A549 (cell line): Measurements from ENCODE around the gene EXOC4. TPM values are rescaled to one million over a fixed set of nuclear protein-coding genes. Genes with fewer than 3 reads are reported as not detected.

Experiments used
- ATAC-seq, 2 experiments: fragments of 200-7000 bp in 1 of 2; fragments of >200 bp in 1 of 2; cut with Nextera tagmentation in 1 of 2; cut with Tn5 transposase in 1 of 2; 3 replicates each; pipeline versions ENCODE4 v1.8.0 to v1.9.1; 2018 to 2020; ENCODE audit warnings: mild to moderate bottlenecking in 1 of 2, moderate library complexity in 1 of 2
- CTCF ChIA-PET: fragments of 300-600 bp; sonication (Branson Sonifier 250); formaldehyde crosslinking; extraction: SDS; loops from one replicate; lab custom pipeline; 2021; ENCODE audit warnings: antibody characterized with exemption, inconsistent platforms; lab: Yijun Ruan, JAX
- POLR2A ChIA-PET: fragments of 350-600 bp; formaldehyde crosslinking; extraction: SDS; loops from one replicate; lab custom pipeline; 2021; ENCODE audit warnings: antibody characterized with exemption, inconsistent platforms; lab: Yijun Ruan, JAX
- DNase-seq, 2 experiments: peaks; one replicate each; pipeline versions ENCODE4 v3.0.0 to v3.0.0-alpha.2; 2011 to 2016; ENCODE audit warnings: low read depth in 1 of 2, low spot score in 1 of 2
- FAIRE-seq: peaks from 2 replicates; lab custom pipeline; 2011; peaks lifted over from hg19 to GRCh38; lab: Jason Lieb, UNC
- H3K27ac ChIP-seq, 2 experiments: fragments of >200 bp; sonication (Bioruptor Twin); formaldehyde crosslinking; 3 replicates each; pipeline ENCODE4 v1.5.1; 2016 to 2017
- H3K4me1 ChIP-seq: fragments of >200 bp; sonication (Bioruptor Twin); formaldehyde crosslinking; 3 replicates; pipeline ENCODE4 v1.6.1; 2016
- H3K4me2 ChIP-seq: fragments of >200 bp; sonication (Bioruptor Twin); formaldehyde crosslinking; 3 replicates; pipeline ENCODE4 v1.6.1; 2016
- H3K4me3 ChIP-seq: fragments of >200 bp; sonication (Bioruptor Twin); formaldehyde crosslinking; 3 replicates; pipeline ENCODE4 v1.5.1; 2016
- H3K9me3 ChIP-seq: fragments of >200 bp; sonication (Bioruptor Twin); formaldehyde crosslinking; 3 replicates; pipeline ENCODE4 v1.6.1; 2016
- CBX2 ChIP-seq: fragments of 200-600 bp; sonication (generic); IDR thresholded peaks from 2 replicates; pipeline ENCODE4 v1.6.1; 2016; ENCODE audit warnings: low read depth, mild to moderate bottlenecking, borderline replicate concordance
- CHD2 ChIP-seq: fragments of 150-350 bp; IDR thresholded peaks from 2 replicates; pipeline ENCODE4 v1.6.1; 2014; ENCODE audit warnings: low read length; ENCODE audit not compliant: partially characterized antibody
- CHD4 ChIP-seq: fragments of 200-600 bp; sonication (generic); IDR thresholded peaks from 2 replicates; pipeline ENCODE4 v1.6.1; 2016; ENCODE audit warnings: antibody characterized with exemption, mild to moderate bottlenecking, borderline replicate concordance
- EHF ChIP-seq: fragments of 250-450 bp; sonication (Bioruptor Pico); IDR thresholded peaks from 2 replicates; pipeline ENCODE4 v1.5.0; 2020; ENCODE audit warnings: mild to moderate bottlenecking
- FOSB ChIP-seq: fragments of 250-450 bp; sonication (Bioruptor Pico); IDR thresholded peaks from 2 replicates; pipeline ENCODE4 v1.5.0; 2020; ENCODE audit warnings: mild to moderate bottlenecking, moderate library complexity
- HOXB5 ChIP-seq: fragments of 250-450 bp; sonication (Bioruptor Pico); IDR thresholded peaks from 2 replicates; pipeline ENCODE4 v1.5.0; 2020; ENCODE audit warnings: mild to moderate bottlenecking, moderate library complexity
- KDM5A ChIP-seq: fragments of 200-600 bp; sonication (generic); IDR thresholded peaks from 2 replicates; pipeline ENCODE4 v1.6.1; 2016; ENCODE audit warnings: antibody characterized with exemption, mild to moderate bottlenecking
- MAX ChIP-seq: IDR thresholded peaks from 2 replicates; pipeline ENCODE4 v1.6.1; 2012
- NFE2L2 ChIP-seq: fragments of 150-350 bp; conservative IDR thresholded peaks from 2 replicates; pipeline ENCODE4 v1.6.1; 2014; ENCODE audit warnings: low read length
- NPAS2 ChIP-seq: fragments of 250-450 bp; sonication (Bioruptor Pico); IDR thresholded peaks from 2 replicates; pipeline ENCODE4 v1.8.0; 2022; ENCODE audit warnings: mild to moderate bottlenecking, moderate library complexity, borderline replicate concordance
- NR3C1 ChIP-seq: fragments of >200 bp; sonication (Bioruptor Twin); formaldehyde crosslinking; IDR thresholded peaks from 3 replicates; pipeline ENCODE4 v1.6.1; 2017
- PBX3 ChIP-seq: IDR thresholded peaks from 2 replicates; pipeline ENCODE4 v1.6.1; 2012
- REST ChIP-seq: fragments of 200-600 bp; sonication (generic); IDR thresholded peaks from 2 replicates; pipeline ENCODE4 v1.6.1; 2016; ENCODE audit warnings: antibody characterized with exemption, mild to moderate bottlenecking, moderate library complexity
- RNF2 ChIP-seq: fragments of 200-600 bp; sonication (generic); IDR thresholded peaks from 2 replicates; pipeline ENCODE4 v1.6.1; 2016; ENCODE audit warnings: low read depth, mild to moderate bottlenecking, antibody characterized with exemption, moderate library complexity, borderline replicate concordance
- SMC3 ChIP-seq: fragments of >200 bp; sonication (Bioruptor Twin); formaldehyde crosslinking; IDR thresholded peaks from 3 replicates; pipeline ENCODE4 v1.6.1; 2018; ENCODE audit warnings: inconsistent platforms
- SREBF2 ChIP-seq: fragments of 450-650 bp; IDR thresholded peaks from 2 replicates; pipeline ENCODE4 v1.6.1; 2014; ENCODE audit warnings: mild to moderate bottlenecking, moderate library complexity
- TP53 ChIP-seq: fragments of 250-450 bp; sonication (Bioruptor Pico); IDR thresholded peaks from 2 replicates; pipeline ENCODE4 v1.5.0; 2021; ENCODE audit warnings: mild to moderate bottlenecking, moderate library complexity
- ZC3H11A ChIP-seq: fragments of 450-650 bp; IDR thresholded peaks from 2 replicates; pipeline ENCODE4 v1.6.1; 2014; ENCODE audit warnings: antibody characterized with exemption, mild to moderate bottlenecking
- WGBS: methylation state at CpG from one replicate; pipeline ENCODE4 v1.1.6; 2017; ENCODE audit errors: missing lambda C conversion rate; 5-methylcytosine and 5-hydroxymethylcytosine counted together
- polyA plus RNA-seq, 4 experiments: library from polyadenylated mRNA; depleted of rRNA in 3 of 4; stranded (reverse); fragments of >200 nt; fragmentation: RNase III in 1 of 4; extraction: RNeasy Plus Mini Kit Qiagen cat#74134 plus additional on column Dnase treatment in 1 of 4; gene quantifications; 2 replicates in 3 of 4; 3 replicates in 1 of 4; pipeline ENCODE4 v1.2.3, GENCODE V29; 2011 to 2017
- TF ChIP-seq, protein P1 (sequence below): fragments of >200 bp; sonication (Bioruptor Twin); formaldehyde crosslinking; IDR thresholded peaks from 3 replicates; pipeline ENCODE4 v1.5.1; 2016
- TF ChIP-seq, protein P2 (sequence below): fragments of 150-350 bp; IDR thresholded peaks from 2 replicates; pipeline ENCODE4 v1.6.1; 2014; ENCODE audit warnings: low read depth, mild to moderate bottlenecking, low read length
- TF ChIP-seq, protein P3 (sequence below): fragments of 250-450 bp; sonication (Bioruptor Pico); IDR thresholded peaks from 2 replicates; pipeline ENCODE4 v1.5.0; 2021; ENCODE audit warnings: mild to moderate bottlenecking, moderate library complexity, borderline replicate concordance

The EXOC4 gene
- polyA plus RNA-seq, 2 of the 4 experiments (the other 2 are of a cell fraction): 33.4 to 73.1 TPM

GRCh38 chr7:133688483-133689239 is 435.8 kb downstream of the EXOC4 start (continued):
- no peak for TF ChIP-seq REST
- no peak for TF ChIP-seq FOSB (CRISPR knock-in tag)
- no peak for TF ChIP-seq NFE2L2
- no peak for TF ChIP-seq CHD2
- TF ChIP-seq SREBF2: no peak
- TF ChIP-seq, all 56 proteins: peak for 0

GRCh38 chr7:133690740-133691139 is 437.9 kb downstream of the EXOC4 start:
- H3K4me1 ChIP-seq: no peaks in the 10 kb centered on the region; the same call in 2 of the 3 replicates
- H3K9me3 ChIP-seq: no peaks in the 10 kb centered on the region
- no peak overlapping the region for H3K4me3 ChIP-seq
- TF ChIP-seq MAX: no peak
- no peak for TF ChIP-seq NPAS2 (CRISPR knock-in tag)
- TF ChIP-seq PBX3: no peak
- no peak for TF ChIP-seq ZC3H11A
- TF ChIP-seq, protein P1, sequence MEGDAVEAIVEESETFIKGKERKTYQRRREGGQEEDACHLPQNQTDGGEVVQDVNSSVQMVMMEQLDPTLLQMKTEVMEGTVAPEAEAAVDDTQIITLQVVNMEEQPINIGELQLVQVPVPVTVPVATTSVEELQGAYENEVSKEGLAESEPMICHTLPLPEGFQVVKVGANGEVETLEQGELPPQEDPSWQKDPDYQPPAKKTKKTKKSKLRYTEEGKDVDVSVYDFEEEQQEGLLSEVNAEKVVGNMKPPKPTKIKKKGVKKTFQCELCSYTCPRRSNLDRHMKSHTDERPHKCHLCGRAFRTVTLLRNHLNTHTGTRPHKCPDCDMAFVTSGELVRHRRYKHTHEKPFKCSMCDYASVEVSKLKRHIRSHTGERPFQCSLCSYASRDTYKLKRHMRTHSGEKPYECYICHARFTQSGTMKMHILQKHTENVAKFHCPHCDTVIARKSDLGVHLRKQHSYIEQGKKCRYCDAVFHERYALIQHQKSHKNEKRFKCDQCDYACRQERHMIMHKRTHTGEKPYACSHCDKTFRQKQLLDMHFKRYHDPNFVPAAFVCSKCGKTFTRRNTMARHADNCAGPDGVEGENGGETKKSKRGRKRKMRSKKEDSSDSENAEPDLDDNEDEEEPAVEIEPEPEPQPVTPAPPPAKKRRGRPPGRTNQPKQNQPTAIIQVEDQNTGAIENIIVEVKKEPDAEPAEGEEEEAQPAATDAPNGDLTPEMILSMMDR: no peak
- no peak for TF ChIP-seq CHD4
- no peak overlapping the region for H3K27ac ChIP-seq
- WGBS: 87% methylated on average over 4 of the region's 4 CpGs
- FAIRE-seq (no peak), ATAC-seq (no peak), DNase-seq (no peak)
- ChIA-PET POLR2A (no interaction called here), CTCF (no interaction called here)
- no peak overlapping the region for H3K4me2 ChIP-seq

- Histone ChIP-seq H3K4me2 (no peak overlapping the region), H3K9me3 (no peaks in the 10 kb centered on the region), H3K4me1 (no peaks in the 10 kb centered on the region; the same call in 2 of the 3 replicates)
- POLR2A ChIA-PET: no interaction called here
- TF ChIP-seq NPAS2 (CRISPR knock-in tag) (no peak), KDM5A (no peak), MAX (no peak), RNF2 (no peak), CHD4 (no peak), HOXB5 (CRISPR knock-in tag) (no peak), SMC3 (no peak), EHF (CRISPR knock-in tag) (no peak), NR3C1 (no peak), CHD2 (no peak), TP53 (CRISPR knock-in tag) (no peak), CBX2 (no peak)
- TF ChIP-seq, protein P2, sequence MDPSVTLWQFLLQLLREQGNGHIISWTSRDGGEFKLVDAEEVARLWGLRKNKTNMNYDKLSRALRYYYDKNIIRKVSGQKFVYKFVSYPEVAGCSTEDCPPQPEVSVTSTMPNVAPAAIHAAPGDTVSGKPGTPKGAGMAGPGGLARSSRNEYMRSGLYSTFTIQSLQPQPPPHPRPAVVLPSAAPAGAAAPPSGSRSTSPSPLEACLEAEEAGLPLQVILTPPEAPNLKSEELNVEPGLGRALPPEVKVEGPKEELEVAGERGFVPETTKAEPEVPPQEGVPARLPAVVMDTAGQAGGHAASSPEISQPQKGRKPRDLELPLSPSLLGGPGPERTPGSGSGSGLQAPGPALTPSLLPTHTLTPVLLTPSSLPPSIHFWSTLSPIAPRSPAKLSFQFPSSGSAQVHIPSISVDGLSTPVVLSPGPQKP: no peak
- TF ChIP-seq, protein P3, sequence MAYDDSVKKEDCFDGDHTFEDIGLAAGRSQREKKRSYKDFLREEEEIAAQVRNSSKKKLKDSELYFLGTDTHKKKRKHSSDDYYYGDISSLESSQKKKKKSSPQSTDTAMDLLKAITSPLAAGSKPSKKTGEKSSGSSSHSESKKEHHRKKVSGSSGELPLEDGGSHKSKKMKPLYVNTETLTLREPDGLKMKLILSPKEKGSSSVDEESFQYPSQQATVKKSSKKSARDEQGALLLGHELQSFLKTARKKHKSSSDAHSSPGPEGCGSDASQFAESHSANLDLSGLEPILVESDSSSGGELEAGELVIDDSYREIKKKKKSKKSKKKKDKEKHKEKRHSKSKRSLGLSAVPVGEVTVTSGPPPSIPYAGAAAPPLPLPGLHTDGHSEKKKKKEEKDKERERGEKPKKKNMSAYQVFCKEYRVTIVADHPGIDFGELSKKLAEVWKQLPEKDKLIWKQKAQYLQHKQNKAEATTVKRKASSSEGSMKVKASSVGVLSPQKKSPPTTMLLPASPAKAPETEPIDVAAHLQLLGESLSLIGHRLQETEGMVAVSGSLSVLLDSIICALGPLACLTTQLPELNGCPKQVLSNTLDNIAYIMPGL (CRISPR knock-in tag): no peak
- TF ChIP-seq, all 56 proteins: peak for 0
- no peak for FAIRE-seq
- H3K27ac ChIP-seq: no peak overlapping the region
- 78% methylated on average over 4 of the region's 4 CpGs for WGBS
- no peak overlapping the region for H3K4me3 ChIP-seq
- DNase-seq: no peak
- CTCF ChIA-PET: interaction anchor here (0.9 kb wide), 1 partner anchor 23 kb away, joined by 3 read pairs; no protein-coding TSS in a partner anchor
- no peak for ATAC-seq
Observed at GRCh38 chr7:133691727-133692610, 439.1 kb downstream of the EXOC4 start.
